NK-92 (cell line): ENCODE results near the gene KLK15.

ENCODE experiments used
- DNase-seq: peaks from one replicate; lab custom pipeline; 2025; ENCODE audit not compliant: unreplicated experiment; lab: John Stamatoyannopoulos, UW

The KLK15 gene

GRCh38 chr19:50843701-50844221 lies 10.4 kb upstream of the KLK15 start:
- no peak for DNase-seq

GRCh38 chr19:50843205-50843604 lies 9.8 kb upstream of the KLK15 start:
- no peak for DNase-seq

GRCh38 chr19:50842130-50842529 lies 8.8 kb upstream of the KLK15 start:
- no peak for DNase-seq

GRCh38 chr19:50839712-50840655 lies 6.6 kb upstream of the KLK15 start:
- DNase-seq = no peak

GRCh38 chr19:50838239-50838638 lies 4.9 kb upstream of the KLK15 start:
- no peak for DNase-seq

GRCh38 chr19:50837300-50837699 lies 3.9 kb upstream of the KLK15 start:
- DNase-seq = no peak

- DNase-seq = no peak
Measured at GRCh38 chr19:50836543-50837195, 3.3 kb upstream of the KLK15 start.

- no peak for DNase-seq
Measured at GRCh38 chr19:50835785-50836542, 2.6 kb upstream of the KLK15 start.

GRCh38 chr19:50835103-50835784 lies 1.9 kb upstream of the KLK15 start:
- DNase-seq = no peak

GRCh38 chr19:50833802-50834167 lies 411 bp upstream of the KLK15 start:
- DNase-seq = no peak

GRCh38 chr19:50832666-50833065 lies 708 bp downstream of the KLK15 start:
- DNase-seq = no peak

GRCh38 chr19:50831026-50831396 lies 2.4 kb downstream of the KLK15 start:
- no peak for DNase-seq

- no peak for DNase-seq
Measured at GRCh38 chr19:50830266-50831025, 2.9 kb downstream of the KLK15 start.

- DNase-seq = no peak
Measured at GRCh38 chr19:50829801-50830200, 3.6 kb downstream of the KLK15 start.

- DNase-seq = no peak
Measured at GRCh38 chr19:50827476-50827875, 5.9 kb downstream of the KLK15 start.

- DNase-seq = no peak
Measured at GRCh38 chr19:50826492-50827240, 6.7 kb downstream of the KLK15 start.

GRCh38 chr19:50823389-50824042 lies 9.9 kb downstream of the KLK15 start, which contains the start of gene KLK1:
Gene KLK1 (minus strand): TSS chr19:50823787. CDS start chr19:50823748, 39 bp downstream.
- DNase-seq = no peak

GRCh38 chr19:50822661-50823208 lies 10.6 kb downstream of the KLK15 start:
- DNase-seq = no peak

GRCh38 chr19:50821622-50822021 lies 11.8 kb downstream of the KLK15 start:
- no peak for DNase-seq
